NCI-H345 treated with DMSO at 0.1 percent for 48 hours (cell line): Measurements from ENCODE around the gene KYNU.
A peak's percentile ranks its signal among the peaks of the same experiment; 100 is the strongest.

Experiments used
- DNase-seq: peaks from one replicate; lab custom pipeline; 2025; ENCODE audit not compliant: unreplicated experiment; lab: John Stamatoyannopoulos, UW

The KYNU gene

GRCh38 chr2:142954493-142954892 lies 77.0 kb downstream of the KYNU start:
- DNase-seq, result no peak

- DNase-seq, result no peak
These were observed 79.7 kb downstream of the KYNU start for GRCh38 chr2:142957144-142957543.

- DNase-seq, result no peak
These were observed 83.7 kb downstream of the KYNU start for GRCh38 chr2:142961202-142961601.

- no peak for DNase-seq
These were observed 88.0 kb downstream of the KYNU start for GRCh38 chr2:142965443-142965842.

- DNase-seq, result no peak
These were observed 88.8 kb downstream of the KYNU start for GRCh38 chr2:142966284-142966683.

GRCh38 chr2:142967060-142967459 lies 89.6 kb downstream of the KYNU start:
- DNase-seq, result no peak

GRCh38 chr2:142973160-142973821 lies 95.8 kb downstream of the KYNU start:
- DNase-seq, result no peak

- DNase-seq, result no peak
These were observed 96.4 kb downstream of the KYNU start for GRCh38 chr2:142973822-142974207.

GRCh38 chr2:142974288-142975024 lies 97.0 kb downstream of the KYNU start:
- no peak for DNase-seq

- no peak for DNase-seq
These were observed 97.8 kb downstream of the KYNU start for GRCh38 chr2:142975239-142975638.

- peak; percentile 62 for DNase-seq
These were observed 103.0 kb downstream of the KYNU start for GRCh38 chr2:142980246-142981068.

GRCh38 chr2:142981069-142981378 lies 103.6 kb downstream of the KYNU start:
- DNase-seq, result no peak

- no peak for DNase-seq
These were observed 104.3 kb downstream of the KYNU start for GRCh38 chr2:142981756-142982155.

GRCh38 chr2:142983174-142983573 lies 105.7 kb downstream of the KYNU start:
- no peak for DNase-seq

- no peak for DNase-seq
These were observed 107.2 kb downstream of the KYNU start for GRCh38 chr2:142984657-142985056.

GRCh38 chr2:142987044-142987443 lies 109.6 kb downstream of the KYNU start:
- no peak for DNase-seq

GRCh38 chr2:142989273-142990204 lies 112.1 kb downstream of the KYNU start:
- DNase-seq, result peak; percentile 25

- no peak for DNase-seq
These were observed 113.8 kb downstream of the KYNU start for GRCh38 chr2:142991295-142991694.

- no peak for DNase-seq
These were observed 115.4 kb downstream of the KYNU start for GRCh38 chr2:142992840-142993239.

- DNase-seq, result no peak
These were observed 116.3 kb downstream of the KYNU start for GRCh38 chr2:142993771-142994170.

GRCh38 chr2:142994665-142995064 lies 117.2 kb downstream of the KYNU start:
- DNase-seq, result no peak
